Neural cell (in vitro differentiated cells): ENCODE data around the gene ANXA9. TPM values are rescaled to one million over a fixed set of nuclear protein-coding genes. Genes with fewer than 3 reads are reported as not detected.

Source experiments
- H2AFZ ChIP-seq: fragments of 200-600, 300-800 bp; sonication (generic), shearing (Covaris generic); 2 replicates; pipeline ENCODE4 v1.6.0; 2014; ENCODE audit warnings: low read depth, mild to moderate bottlenecking, antibody characterized with exemption, low read length, moderate library complexity
- H3F3A ChIP-seq: fragments of 200-600 bp; shearing (Covaris generic); 2 replicates; pipeline ENCODE4 v1.6.1; 2016; ENCODE audit warnings: mild to moderate bottlenecking, moderate library complexity, mixed read lengths, antibody characterized with exemption, low read length; ENCODE audit not compliant: insufficient read depth, poor library complexity, severe bottlenecking
- H3K27ac ChIP-seq: fragments of 200-600, 300-800 bp; sonication (generic), shearing (Covaris generic); 2 replicates; pipeline ENCODE4 v1.5.1; 2014; ENCODE audit warnings: mild to moderate bottlenecking, low read length, moderate library complexity
- H3K27me3 ChIP-seq: fragments of 300-800, 200-600 bp; sonication (generic), shearing (Covaris generic); 2 replicates; pipeline ENCODE4 v1.6.0; 2014; ENCODE audit warnings: mild to moderate bottlenecking, low read depth, low read length, moderate library complexity; ENCODE audit not compliant: insufficient read depth
- H3K36me3 ChIP-seq: fragments of 300-800, 200-600 bp; sonication (generic), shearing (Covaris generic); 2 replicates; pipeline ENCODE4 v1.5.1; 2014; ENCODE audit warnings: mild to moderate bottlenecking, antibody characterized with exemption, low read length, moderate library complexity; ENCODE audit not compliant: insufficient read depth
- H3K4me2 ChIP-seq: fragments of 300-800, 200-600 bp; sonication (generic), shearing (Covaris generic); 2 replicates; pipeline ENCODE4 v1.6.0; 2014; ENCODE audit warnings: mild to moderate bottlenecking, low read length
- H3K4me3 ChIP-seq: fragments of 300-800, 200-600 bp; sonication (generic), shearing (Covaris generic); 2 replicates; pipeline ENCODE4 v1.5.1; 2014; ENCODE audit warnings: mild to moderate bottlenecking, low read length, moderate library complexity
- H3K79me2 ChIP-seq: fragments of 200-600 bp; shearing (Covaris generic); replicated peaks from 2 replicates; pipeline ENCODE4 v1.6.0; 2014; ENCODE audit warnings: mild to moderate bottlenecking, low read length, moderate library complexity; ENCODE audit not compliant: insufficient read depth
- H3K9ac ChIP-seq: fragments of 300-800, 200-600 bp; sonication (generic), shearing (Covaris generic); 2 replicates; pipeline ENCODE4 v1.6.1; 2016; ENCODE audit warnings: mild to moderate bottlenecking, low read length, mixed read lengths
- H3K9me2 ChIP-seq: fragments of 200-600 bp; shearing (Covaris generic); 2 replicates; pipeline ENCODE4 v1.6.1; 2016; ENCODE audit warnings: mild to moderate bottlenecking, low read length, mixed read lengths; ENCODE audit not compliant: insufficient read depth
- H3K9me3 ChIP-seq: fragments of 200-600, 300-800 bp; sonication (generic), shearing (Covaris generic); 2 replicates; pipeline ENCODE4 v1.6.1; 2016; ENCODE audit warnings: mild to moderate bottlenecking, mixed run types, low read length, moderate library complexity, mixed read lengths
- H4K20me1 ChIP-seq: fragments of 200-600 bp; shearing (Covaris generic); 2 replicates; pipeline ENCODE4 v1.6.1; 2016; ENCODE audit warnings: mild to moderate bottlenecking, mixed run types; ENCODE audit not compliant: insufficient read depth
- EP300 ChIP-seq: fragments of 450-650 bp; conservative IDR thresholded peaks from 2 replicates; pipeline ENCODE4 v1.6.1; 2014; ENCODE audit warnings: antibody characterized with exemption, mild to moderate bottlenecking, moderate library complexity; ENCODE audit not compliant: poor library complexity, severe bottlenecking
- MXI1 ChIP-seq: fragments of 450-650 bp; conservative IDR thresholded peaks from 2 replicates; pipeline ENCODE4 v1.6.1; 2014; ENCODE audit warnings: antibody characterized with exemption, mild to moderate bottlenecking; ENCODE audit not compliant: poor library complexity, severe bottlenecking
- POLR2AphosphoS5 ChIP-seq: IDR thresholded peaks from 2 replicates; pipeline ENCODE4 v1.6.1; 2012
- RAD21 ChIP-seq: fragments of 450-650 bp; conservative IDR thresholded peaks from 2 replicates; pipeline ENCODE4 v1.6.1; 2014; ENCODE audit warnings: antibody characterized with exemption, mild to moderate bottlenecking, moderate library complexity
- REST ChIP-seq: IDR thresholded peaks from 2 replicates; pipeline ENCODE4 v1.6.1; 2012; ENCODE audit warnings: borderline replicate concordance
- SMC3 ChIP-seq: fragments of 450-650 bp; conservative IDR thresholded peaks from 2 replicates; pipeline ENCODE4 v1.6.1; 2014; ENCODE audit warnings: antibody characterized with exemption, mild to moderate bottlenecking, moderate library complexity; ENCODE audit not compliant: poor library complexity
- TAF1 ChIP-seq: IDR thresholded peaks from 2 replicates; pipeline ENCODE4 v1.6.1; 2012; ENCODE audit warnings: low read depth
- polyA minus RNA-seq: library from RNA; depleted of rRNA, polyadenylated mRNA; stranded (reverse); fragments of >200 nt; gene quantifications from 2 replicates; pipeline ENCODE4 v1.2.3, GENCODE V29; 2014
- polyA plus RNA-seq: library from polyadenylated mRNA; depleted of rRNA; stranded (reverse); fragments of >200 nt; gene quantifications from 2 replicates; pipeline ENCODE4 v1.2.3, GENCODE V29; 2014
- TF ChIP-seq, protein P1 (sequence below): fragments of 450-650 bp; IDR thresholded peaks from 2 replicates; pipeline ENCODE4 v1.5.1; 2014; ENCODE audit warnings: antibody characterized with exemption, mild to moderate bottlenecking, moderate library complexity; ENCODE audit not compliant: poor library complexity, severe bottlenecking

Gene ANXA9, protein sequence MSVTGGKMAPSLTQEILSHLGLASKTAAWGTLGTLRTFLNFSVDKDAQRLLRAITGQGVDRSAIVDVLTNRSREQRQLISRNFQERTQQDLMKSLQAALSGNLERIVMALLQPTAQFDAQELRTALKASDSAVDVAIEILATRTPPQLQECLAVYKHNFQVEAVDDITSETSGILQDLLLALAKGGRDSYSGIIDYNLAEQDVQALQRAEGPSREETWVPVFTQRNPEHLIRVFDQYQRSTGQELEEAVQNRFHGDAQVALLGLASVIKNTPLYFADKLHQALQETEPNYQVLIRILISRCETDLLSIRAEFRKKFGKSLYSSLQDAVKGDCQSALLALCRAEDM
- polyA plus RNA-seq (not detected in 2 replicates), polyA minus RNA-seq (not detected in 2 replicates)

DNA sequence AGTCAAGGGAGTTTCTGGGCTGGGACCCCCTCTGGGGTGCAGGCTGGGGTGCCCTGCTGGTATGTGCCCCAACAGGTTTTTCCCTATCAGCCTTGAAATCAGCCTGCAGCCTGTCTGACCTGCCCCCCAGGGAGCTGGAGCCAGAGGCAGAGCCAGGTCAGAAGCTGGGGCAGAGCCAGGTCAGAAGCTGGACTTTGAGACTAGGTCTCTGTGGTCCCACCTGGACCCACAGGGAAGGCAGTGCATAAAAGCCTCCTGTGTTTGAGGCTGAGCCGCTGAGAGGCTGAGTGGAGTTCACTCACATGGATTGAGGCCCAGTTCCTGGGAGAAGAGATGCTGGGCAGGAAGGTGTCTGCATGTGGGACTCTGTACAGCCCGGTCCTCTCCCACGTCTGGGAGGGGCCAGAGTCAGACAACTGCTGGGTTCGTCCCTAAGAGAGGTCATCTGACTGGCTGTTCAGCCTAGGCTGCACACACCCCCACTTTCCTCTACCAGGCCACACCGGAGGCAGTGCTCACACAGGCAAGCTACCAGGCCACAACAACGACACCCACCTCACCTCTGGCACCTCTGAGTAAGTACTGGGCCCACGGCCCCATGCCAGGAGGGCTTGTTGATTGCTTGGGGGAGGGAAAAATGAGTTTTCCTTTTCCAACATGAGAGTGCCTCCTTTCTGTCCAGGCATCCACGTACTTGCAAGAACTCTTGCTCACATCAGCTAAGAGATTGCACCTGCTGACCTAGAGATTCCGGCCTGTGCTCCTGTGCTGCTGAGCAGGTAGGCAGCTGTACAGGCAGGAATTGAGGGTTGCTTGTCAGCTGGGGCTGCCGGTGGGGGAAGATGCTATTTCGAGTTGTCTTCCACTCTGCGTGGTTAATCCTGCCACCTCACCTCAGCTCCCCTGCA, at the start of gene ANXA9:
Gene ANXA9, plus strand, starts transcription at position 488 of the 908 bp plus-strand sequence. CDS start 814 bp downstream, outside the sequence.
- no peaks in the 10 kb centered on the region for H3K79me2 ChIP-seq
- no peaks in the 10 kb centered on the region for H3F3A ChIP-seq
- H3K27ac ChIP-seq, result no peak within 1 kb of the TSS
- H3K9me2 ChIP-seq, result no peaks in the 10 kb centered on the region
- H2AFZ ChIP-seq, result no peak within 1 kb of the TSS
- H3K9me3 ChIP-seq, result no peaks in the 10 kb centered on the region
- no peak within 1 kb of the TSS for H3K4me3 ChIP-seq
- no peaks in the 10 kb centered on the region for H4K20me1 ChIP-seq
- no peak within 1 kb of the TSS for H3K9ac ChIP-seq
- H3K4me2 ChIP-seq, result no peak within 1 kb of the TSS
- H3K27me3 ChIP-seq, result no peaks in the 10 kb centered on the region
- TF ChIP-seq REST, result no peak
- TF ChIP-seq POLR2AphosphoS5, result no peak
- no peak for TF ChIP-seq TAF1
- TF ChIP-seq RAD21, result no peak
- no peaks in the 10 kb centered on the region for H3K36me3 ChIP-seq

DNA sequence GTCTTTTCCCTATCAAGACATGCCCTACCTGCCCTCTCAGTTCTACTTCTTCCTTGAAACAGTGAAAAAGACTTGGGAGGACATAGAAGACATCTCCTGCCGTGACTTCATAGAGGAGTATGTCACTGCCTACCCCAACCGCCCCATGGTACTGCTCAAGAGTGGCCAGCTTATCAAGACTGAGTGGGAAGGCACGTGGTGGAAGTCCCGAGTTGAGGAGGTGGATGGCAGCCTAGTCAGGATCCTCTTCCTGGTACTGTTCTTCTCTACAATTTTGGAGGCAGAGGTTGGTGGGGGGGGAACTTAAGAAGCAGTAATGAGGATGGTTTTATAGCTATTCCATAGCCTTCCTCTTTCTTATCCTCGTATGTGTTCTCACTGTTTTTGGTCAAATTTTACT, 37.2 kb upstream of the ANXA9 start:
- peaks cover 11% of the 10 kb centered on the region for H3K36me3 ChIP-seq
- no peaks in the 10 kb centered on the region for H3K79me2 ChIP-seq
- H3K4me3 ChIP-seq, result no peak overlapping the region
- H3K27ac ChIP-seq, result no peak overlapping the region
- no peaks in the 10 kb centered on the region for H3K27me3 ChIP-seq
- no peak for TF ChIP-seq REST
- TF ChIP-seq POLR2AphosphoS5, result no peak
- no peak for TF ChIP-seq MXI1
- TF ChIP-seq, protein P1, sequence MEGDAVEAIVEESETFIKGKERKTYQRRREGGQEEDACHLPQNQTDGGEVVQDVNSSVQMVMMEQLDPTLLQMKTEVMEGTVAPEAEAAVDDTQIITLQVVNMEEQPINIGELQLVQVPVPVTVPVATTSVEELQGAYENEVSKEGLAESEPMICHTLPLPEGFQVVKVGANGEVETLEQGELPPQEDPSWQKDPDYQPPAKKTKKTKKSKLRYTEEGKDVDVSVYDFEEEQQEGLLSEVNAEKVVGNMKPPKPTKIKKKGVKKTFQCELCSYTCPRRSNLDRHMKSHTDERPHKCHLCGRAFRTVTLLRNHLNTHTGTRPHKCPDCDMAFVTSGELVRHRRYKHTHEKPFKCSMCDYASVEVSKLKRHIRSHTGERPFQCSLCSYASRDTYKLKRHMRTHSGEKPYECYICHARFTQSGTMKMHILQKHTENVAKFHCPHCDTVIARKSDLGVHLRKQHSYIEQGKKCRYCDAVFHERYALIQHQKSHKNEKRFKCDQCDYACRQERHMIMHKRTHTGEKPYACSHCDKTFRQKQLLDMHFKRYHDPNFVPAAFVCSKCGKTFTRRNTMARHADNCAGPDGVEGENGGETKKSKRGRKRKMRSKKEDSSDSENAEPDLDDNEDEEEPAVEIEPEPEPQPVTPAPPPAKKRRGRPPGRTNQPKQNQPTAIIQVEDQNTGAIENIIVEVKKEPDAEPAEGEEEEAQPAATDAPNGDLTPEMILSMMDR, result no peak
- no peak for TF ChIP-seq EP300
- TF ChIP-seq RAD21, result no peak
- no peak for TF ChIP-seq TAF1
- TF ChIP-seq SMC3, result no peak
- H3K9me3 ChIP-seq, result no peaks in the 10 kb centered on the region
- H3K9ac ChIP-seq, result no peak overlapping the region
- H4K20me1 ChIP-seq, result no peaks in the 10 kb centered on the region
- no peak overlapping the region for H3K4me2 ChIP-seq
- no peak overlapping the region for H2AFZ ChIP-seq
- H3F3A ChIP-seq, result no peaks in the 10 kb centered on the region
- no peaks in the 10 kb centered on the region for H3K9me2 ChIP-seq
